WI38 (cell line): ENCODE measurements around the gene PTPN7.
"Not testable (repeated sequence)": the region's sequence is repeated elsewhere in the genome, so short reads cannot be mapped to it uniquely, and the experiment has no call there.

Experiments used
- H3K4me3 ChIP-seq: 2 replicates; pipeline ENCODE4 v1.5.1; 2011; ENCODE audit warnings: low read depth, mild to moderate bottlenecking, control low read depth, low read length
- CTCF ChIP-seq: IDR thresholded peaks from 2 replicates; pipeline ENCODE4 v1.5.1; 2012; ENCODE audit warnings: low read depth, mild to moderate bottlenecking, control low read depth, low read length

PTPN7 gene

GRCh38 chr1:202197653-202198365 lies 37.4 kb upstream of the PTPN7 start:
- TF ChIP-seq CTCF = no peak
- H3K4me3 ChIP-seq = no peak overlapping the region

GRCh38 chr1:202194328-202194648 lies 33.9 kb upstream of the PTPN7 start:
- no peak for TF ChIP-seq CTCF

GRCh38 chr1:202193614-202194327 lies 33.4 kb upstream of the PTPN7 start, which contains the start of gene LGR6:
TSS of gene LGR6 (plus strand) at chr1:202193799. CDS start at chr1:202193990, 191 bp downstream.
- no peak for TF ChIP-seq CTCF
- H3K4me3 ChIP-seq = no peak within 1 kb of the TSS

More at GRCh38 chr1:202194328-202194648, 33.9 kb upstream of the PTPN7 start:
- H3K4me3 ChIP-seq = no peak overlapping the region

GRCh38 chr1:202192770-202193613 lies 32.6 kb upstream of the PTPN7 start:
- peak; percentile 89 for TF ChIP-seq CTCF
- no peak overlapping the region for H3K4me3 ChIP-seq

GRCh38 chr1:202191391-202191790 lies 31.0 kb upstream of the PTPN7 start:
- H3K4me3 ChIP-seq = not testable (repeated sequence)

GRCh38 chr1:202189918-202190715 lies 29.7 kb upstream of the PTPN7 start:
- no peak overlapping the region for H3K4me3 ChIP-seq
- TF ChIP-seq CTCF = peak; percentile 21
